Measurements from ENCODE around the gene ABCC4.

The ABCC4 gene

DNA sequence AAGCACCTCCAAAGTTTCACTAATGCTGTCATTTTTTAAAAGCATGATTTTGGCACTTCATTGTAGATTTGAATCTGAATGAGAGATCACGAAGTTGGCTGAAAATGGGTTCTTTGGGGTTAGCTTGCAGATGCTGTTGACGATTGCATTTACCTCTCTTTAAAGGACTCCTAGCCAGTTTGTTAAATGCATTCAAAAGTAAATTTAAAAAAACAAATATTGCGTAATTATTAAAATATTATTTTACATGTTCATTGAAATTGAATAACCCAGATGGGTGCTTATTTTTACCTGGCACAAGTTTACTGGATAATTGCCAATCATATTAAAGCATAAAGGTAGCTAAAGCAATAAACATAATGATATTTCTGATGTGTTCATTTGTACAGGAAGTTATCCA lies 172.2 kb downstream of the ABCC4 start:
- Mint-ChIP-seq H3K27ac (no peak overlapping the region), H3K9me3 (ENCODE audit: low read depth) (no peaks in the 10 kb centered on the region), H3K27me3 (no peaks in the 10 kb centered on the region), H3K4me3 (no peak overlapping the region), H3K4me1 (ENCODE audit: low read depth) (no peaks in the 10 kb centered on the region), H3K36me3 (peaks cover 9% of the 10 kb centered on the region)

DNA sequence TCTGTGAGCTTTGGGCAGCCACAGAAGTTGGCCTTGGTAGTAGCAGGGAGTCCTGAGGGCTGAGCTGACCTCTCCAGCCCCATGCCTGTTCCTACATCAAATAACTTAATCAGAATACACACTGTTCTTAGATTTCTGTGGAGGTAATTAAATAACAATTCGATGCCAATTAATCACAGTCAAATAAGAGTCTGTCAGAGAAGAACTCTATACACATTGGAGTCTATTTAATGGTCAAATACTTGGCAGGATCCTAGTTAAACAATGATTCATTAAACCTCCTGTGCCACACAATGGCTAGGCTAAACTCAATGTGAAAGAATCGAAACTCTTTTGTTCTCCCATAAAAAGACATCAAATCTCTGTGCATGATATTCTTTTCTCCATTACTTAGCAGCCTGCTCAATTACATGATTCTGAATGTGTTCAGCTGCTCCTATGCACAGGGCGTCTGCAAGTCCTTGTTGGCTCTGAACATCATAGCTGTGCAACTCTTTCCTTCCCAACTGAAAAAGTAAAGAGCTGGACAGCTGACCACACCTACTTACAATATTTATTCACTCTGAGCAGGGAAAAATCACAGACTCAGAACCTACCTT lies 173.1 kb downstream of the ABCC4 start:
- Mint-ChIP-seq H3K36me3 (peaks cover 13% of the 10 kb centered on the region), H3K27ac (no peak overlapping the region), H3K9me3 (ENCODE audit: low read depth) (no peaks in the 10 kb centered on the region), H3K27me3 (no peaks in the 10 kb centered on the region), H3K4me1 (ENCODE audit: low read depth) (peaks cover under 1% of the 10 kb centered on the region), H3K4me3 (no peak overlapping the region)

DNA sequence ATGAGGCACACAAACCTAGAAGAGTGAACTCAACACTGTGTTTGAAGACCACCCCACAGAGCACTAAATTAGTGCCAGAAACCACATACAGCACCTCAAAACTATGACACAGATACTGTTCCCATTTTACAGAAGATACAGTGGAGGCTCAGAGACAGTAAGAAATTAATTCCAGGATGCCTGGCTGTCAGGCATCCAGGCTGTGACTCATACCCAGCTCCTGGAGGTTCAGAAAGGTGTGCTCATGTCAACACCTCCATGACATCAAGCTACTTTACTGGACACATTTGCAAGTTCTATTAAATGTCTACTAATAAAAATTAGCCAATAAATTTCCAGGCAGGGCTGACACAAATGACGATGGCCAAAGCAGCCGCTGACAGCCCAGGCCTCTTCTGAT lies 176.3 kb downstream of the ABCC4 start:
- H3K4me1 Mint-ChIP-seq (ENCODE audit: low read depth), result peaks cover 18% of the 10 kb centered on the region
- peaks cover 28% of the 10 kb centered on the region for H3K36me3 Mint-ChIP-seq
- no peak overlapping the region for H3K27ac Mint-ChIP-seq

DNA sequence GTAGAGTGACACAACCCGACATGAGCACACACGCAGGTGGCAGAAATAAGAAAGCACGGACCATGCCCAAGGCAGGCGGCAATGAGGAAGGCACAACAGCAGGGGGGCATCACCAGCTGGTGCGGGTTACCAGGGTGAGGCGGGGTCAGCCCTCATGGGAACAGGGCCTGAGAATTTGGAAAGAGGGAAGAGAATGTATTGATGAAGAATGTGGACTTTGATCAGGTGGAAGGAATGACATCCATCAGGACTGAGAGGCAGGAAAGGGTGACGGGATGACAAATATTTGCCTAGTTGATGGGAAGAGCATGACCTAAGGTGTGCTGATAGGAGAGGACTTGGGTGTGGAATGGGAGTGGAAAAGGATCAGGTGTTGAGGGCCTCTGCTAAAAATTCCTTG lies 177.5 kb downstream of the ABCC4 start:
- H3K9me3 Mint-ChIP-seq (ENCODE audit: low read depth), result no peaks in the 10 kb centered on the region
- peaks cover 33% of the 10 kb centered on the region for H3K36me3 Mint-ChIP-seq
- H3K4me1 Mint-ChIP-seq (ENCODE audit: low read depth), result peaks cover 23% of the 10 kb centered on the region
- H3K27me3 Mint-ChIP-seq, result no peaks in the 10 kb centered on the region
- no peak overlapping the region for H3K4me3 Mint-ChIP-seq
- H3K27ac Mint-ChIP-seq, result no peak overlapping the region

More for the DNA sequence above, 176.3 kb downstream of the ABCC4 start:
- H3K27me3 Mint-ChIP-seq, result no peaks in the 10 kb centered on the region
- H3K4me3 Mint-ChIP-seq, result no peak overlapping the region
- H3K9me3 Mint-ChIP-seq (ENCODE audit: low read depth), result no peaks in the 10 kb centered on the region

DNA sequence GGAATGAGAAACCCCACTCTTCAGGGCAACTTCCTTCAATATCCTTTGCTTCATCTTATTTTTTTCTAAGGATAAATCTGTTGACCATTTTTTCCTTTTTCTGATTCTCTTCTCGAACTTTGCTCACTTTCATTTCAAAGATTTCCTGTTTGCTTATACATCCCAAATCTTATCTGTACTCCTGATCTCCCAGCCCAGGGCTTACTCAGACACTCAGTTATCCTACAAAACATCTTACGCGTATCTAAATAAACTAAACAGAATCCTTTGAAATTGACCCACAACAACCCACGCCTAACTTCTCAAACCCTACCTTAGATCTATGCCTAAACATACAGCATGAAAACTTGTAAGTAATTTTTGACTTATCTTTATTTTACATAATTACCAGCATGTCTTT lies 179.2 kb downstream of the ABCC4 start:
- peaks cover 23% of the 10 kb centered on the region for H3K4me1 Mint-ChIP-seq (ENCODE audit: low read depth)
- H3K27me3 Mint-ChIP-seq, result no peaks in the 10 kb centered on the region
- peaks cover 33% of the 10 kb centered on the region for H3K36me3 Mint-ChIP-seq
- H3K9me3 Mint-ChIP-seq (ENCODE audit: low read depth), result no peaks in the 10 kb centered on the region
- no peak overlapping the region for H3K4me3 Mint-ChIP-seq
- peak overlapping the region; percentile 68 for H3K27ac Mint-ChIP-seq

DNA sequence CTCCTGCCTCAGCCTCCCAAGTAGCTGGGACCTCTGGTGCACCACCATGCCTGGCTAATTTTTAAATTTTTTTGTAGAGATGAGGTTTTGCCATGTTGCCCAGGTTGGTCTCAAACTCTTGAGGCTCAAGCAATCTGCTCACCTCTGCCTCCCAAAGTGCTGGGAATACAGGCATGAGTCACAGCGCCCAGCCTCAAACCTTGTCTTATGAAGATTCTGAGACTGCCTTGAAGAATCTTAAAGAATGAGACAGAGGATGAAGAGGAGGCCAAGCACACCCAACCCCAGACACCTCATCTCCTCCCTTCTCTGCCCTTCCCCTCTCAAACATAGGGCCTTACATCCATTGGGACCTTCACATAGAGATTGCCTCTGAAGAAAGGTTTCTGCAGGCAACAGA lies 179.7 kb downstream of the ABCC4 start:
- Mint-ChIP-seq H3K36me3 (peaks cover 33% of the 10 kb centered on the region), H3K4me1 (ENCODE audit: low read depth) (peaks cover 23% of the 10 kb centered on the region), H3K9me3 (ENCODE audit: low read depth) (no peaks in the 10 kb centered on the region), H3K27me3 (no peaks in the 10 kb centered on the region), H3K4me3 (no peak overlapping the region), H3K27ac (no peak overlapping the region)

DNA sequence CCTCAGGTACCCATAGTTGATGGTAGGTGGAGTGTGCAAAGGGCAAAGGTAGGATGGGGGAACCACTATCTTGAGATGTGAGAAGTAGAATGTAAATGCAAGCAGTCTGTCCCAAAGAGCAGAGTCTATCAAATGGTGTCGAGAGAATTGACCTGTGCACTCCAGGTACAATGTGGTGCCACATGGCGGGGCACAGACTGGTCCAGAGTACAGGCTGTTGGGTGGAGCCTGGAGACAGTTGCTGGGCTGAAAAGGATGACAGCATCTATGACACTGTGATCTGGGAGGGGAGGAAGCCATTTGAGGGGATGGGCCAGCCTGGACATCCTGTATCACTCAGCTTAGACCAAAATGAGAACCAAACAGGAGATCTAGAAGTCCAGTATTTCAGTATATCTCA lies 180.6 kb downstream of the ABCC4 start:
- Mint-ChIP-seq H3K27me3 (no peaks in the 10 kb centered on the region), H3K9me3 (ENCODE audit: low read depth) (no peaks in the 10 kb centered on the region), H3K36me3 (peaks cover 34% of the 10 kb centered on the region), H3K27ac (no peak overlapping the region), H3K4me3 (no peak overlapping the region), H3K4me1 (ENCODE audit: low read depth) (peaks cover 23% of the 10 kb centered on the region)

DNA sequence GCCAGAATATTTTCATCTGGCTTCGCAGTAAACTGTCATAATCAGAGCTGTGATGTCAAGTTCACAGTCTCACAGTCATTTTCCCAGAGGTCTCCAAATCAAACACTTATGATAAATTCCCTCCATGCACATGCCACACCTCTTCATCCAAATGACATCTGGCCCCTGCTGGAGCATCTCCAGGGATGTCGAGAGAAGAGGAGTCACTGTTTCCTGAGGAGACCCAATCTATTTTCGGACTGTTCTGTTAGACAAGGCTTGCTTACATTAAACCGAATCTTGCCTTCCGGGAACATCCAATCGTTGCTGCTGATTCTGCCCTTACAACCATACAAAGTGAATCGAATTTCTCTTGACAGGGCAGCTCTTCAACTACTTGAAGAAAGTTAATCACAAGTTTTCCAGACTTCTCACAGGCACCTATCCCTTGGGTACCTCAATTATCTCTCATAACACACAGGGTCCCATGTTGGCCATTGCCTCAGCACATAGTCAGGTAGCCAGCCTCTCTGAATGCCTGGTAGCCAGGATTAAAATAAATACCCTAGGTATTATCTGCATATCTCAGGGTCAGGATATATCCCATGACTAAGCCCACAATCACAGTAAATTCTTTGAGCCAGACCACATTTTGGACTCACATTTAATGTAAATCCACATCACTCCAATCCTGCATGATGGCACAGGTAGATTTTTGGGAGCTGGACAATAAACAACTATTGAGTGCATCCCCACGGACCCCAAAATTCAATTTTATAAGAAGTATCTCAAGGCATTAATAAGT lies 182.5 kb downstream of the ABCC4 start:
- Mint-ChIP-seq H3K27me3 (no peaks in the 10 kb centered on the region), H3K27ac (no peak overlapping the region), H3K9me3 (ENCODE audit: low read depth) (no peaks in the 10 kb centered on the region), H3K4me1 (ENCODE audit: low read depth) (peaks cover 23% of the 10 kb centered on the region), H3K36me3 (peaks cover 38% of the 10 kb centered on the region), H3K4me3 (no peak overlapping the region)

DNA sequence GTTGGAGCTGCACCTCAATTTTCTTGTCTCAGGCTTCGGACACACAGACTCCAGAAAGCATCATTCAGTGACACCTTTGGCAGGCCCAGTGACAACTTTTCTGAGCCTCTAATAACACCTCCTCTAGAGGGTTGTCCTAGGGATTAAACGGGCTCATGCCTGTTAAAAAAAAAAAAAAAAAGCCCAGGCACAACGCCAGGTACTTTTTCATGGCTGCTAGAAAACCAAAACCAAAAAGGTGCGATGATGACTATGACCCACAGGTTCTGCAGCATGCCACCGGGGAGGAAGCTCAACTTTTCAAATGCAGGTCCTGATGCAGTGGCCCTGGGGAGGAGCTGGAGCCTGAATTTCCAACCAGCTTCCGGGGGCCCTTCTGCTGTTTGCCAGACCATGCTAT lies 184.2 kb downstream of the ABCC4 start:
- Mint-ChIP-seq H3K4me3 (no peak overlapping the region), H3K27ac (no peak overlapping the region), H3K36me3 (peaks cover 29% of the 10 kb centered on the region), H3K27me3 (no peaks in the 10 kb centered on the region), H3K4me1 (ENCODE audit: low read depth) (peaks cover 11% of the 10 kb centered on the region), H3K9me3 (ENCODE audit: low read depth) (no peaks in the 10 kb centered on the region)

DNA sequence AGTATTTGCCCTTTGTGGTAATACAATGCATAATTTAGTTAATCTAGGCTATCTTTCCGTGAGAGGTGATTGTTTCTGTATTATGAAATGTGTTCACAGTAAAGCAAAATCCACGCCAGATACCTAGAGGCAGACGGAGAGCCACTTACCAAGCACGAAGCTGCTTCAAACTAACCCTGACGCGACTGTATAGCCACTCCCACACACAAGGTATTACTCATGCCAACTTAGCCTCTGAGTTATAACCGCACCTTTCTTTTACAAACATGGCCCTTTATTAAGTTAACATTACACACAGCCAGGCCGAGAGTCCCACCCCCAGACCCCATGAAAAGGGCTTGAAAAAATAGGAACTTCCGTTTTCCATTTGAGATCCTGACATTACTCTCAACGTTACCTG lies 185.7 kb downstream of the ABCC4 start:
- Mint-ChIP-seq H3K4me1 (ENCODE audit: low read depth) (peaks cover 5% of the 10 kb centered on the region), H3K27me3 (no peaks in the 10 kb centered on the region), H3K27ac (no peak overlapping the region), H3K9me3 (ENCODE audit: low read depth) (no peaks in the 10 kb centered on the region), H3K36me3 (peaks cover 19% of the 10 kb centered on the region), H3K4me3 (no peak overlapping the region)

DNA sequence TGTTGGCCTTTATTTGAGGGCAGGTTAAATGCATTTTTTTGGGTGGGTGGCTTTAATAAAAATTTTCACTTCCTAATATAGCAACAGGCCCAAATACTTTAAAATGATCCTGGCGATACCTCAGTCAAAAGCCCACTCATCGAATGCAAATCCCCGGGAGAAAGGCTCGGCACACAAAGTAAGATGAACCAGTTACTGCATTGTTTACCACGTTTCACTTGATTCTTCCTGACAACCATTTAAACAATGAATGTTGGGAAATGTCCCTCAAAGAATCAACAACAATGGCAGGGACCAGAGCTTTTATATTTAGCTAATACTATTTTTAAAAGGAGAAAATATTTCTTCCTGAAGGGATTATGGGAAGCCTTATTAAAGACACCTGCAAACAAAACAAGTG lies 187.7 kb downstream of the ABCC4 start:
- Mint-ChIP-seq H3K36me3 (peaks cover 22% of the 10 kb centered on the region), H3K27me3 (no peaks in the 10 kb centered on the region), H3K4me3 (no peak overlapping the region), H3K9me3 (ENCODE audit: low read depth) (peaks cover 4% of the 10 kb centered on the region), H3K27ac (no peak overlapping the region), H3K4me1 (ENCODE audit: low read depth) (no peaks in the 10 kb centered on the region)

DNA sequence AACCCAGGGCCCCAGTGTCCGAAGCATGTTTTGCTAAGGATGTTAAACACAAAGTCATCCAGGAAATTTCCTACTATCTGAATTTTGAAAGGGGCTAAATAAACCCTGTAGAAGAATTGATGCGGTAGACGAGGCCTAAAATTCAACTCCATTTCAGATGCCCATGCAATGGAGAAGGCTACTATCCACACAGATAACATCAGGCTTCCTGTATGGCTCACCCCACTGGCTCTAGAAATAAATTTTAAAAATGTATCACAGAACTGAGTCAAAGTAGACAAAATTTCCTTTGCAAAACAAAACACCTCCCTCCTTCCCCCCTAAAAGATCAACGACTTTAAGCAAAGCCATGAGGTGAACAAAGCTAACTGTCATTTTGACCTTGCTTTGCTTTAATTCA lies 188.4 kb downstream of the ABCC4 start:
- Mint-ChIP-seq H3K4me3 (no peak overlapping the region), H3K36me3 (peaks cover 24% of the 10 kb centered on the region), H3K4me1 (ENCODE audit: low read depth) (no peaks in the 10 kb centered on the region), H3K27me3 (no peaks in the 10 kb centered on the region), H3K27ac (no peak overlapping the region), H3K9me3 (ENCODE audit: low read depth) (peaks cover 4% of the 10 kb centered on the region)

DNA sequence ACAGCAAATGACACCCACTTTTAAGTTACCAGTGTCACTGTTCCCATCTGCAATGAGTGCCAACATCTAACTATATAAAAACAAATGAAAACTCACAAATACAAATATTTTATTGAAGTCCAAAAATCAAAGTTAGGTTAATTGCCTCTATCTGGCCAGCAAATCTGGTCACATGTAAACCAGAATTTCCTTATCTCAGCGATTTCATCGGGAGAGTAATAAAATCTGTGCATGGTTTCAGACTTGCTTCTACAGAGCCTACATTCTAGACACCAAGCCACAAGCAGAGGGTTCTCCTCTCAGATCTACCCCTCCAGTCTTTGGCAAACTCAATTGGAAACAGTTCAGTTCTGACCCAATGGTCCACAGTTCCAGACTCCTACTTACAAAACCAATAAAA lies 189.6 kb downstream of the ABCC4 start:
- Mint-ChIP-seq H3K9me3 (ENCODE audit: low read depth) (peaks cover 4% of the 10 kb centered on the region), H3K27me3 (no peaks in the 10 kb centered on the region), H3K27ac (no peak overlapping the region), H3K4me3 (no peak overlapping the region), H3K36me3 (peaks cover 25% of the 10 kb centered on the region), H3K4me1 (ENCODE audit: low read depth) (no peaks in the 10 kb centered on the region)

DNA sequence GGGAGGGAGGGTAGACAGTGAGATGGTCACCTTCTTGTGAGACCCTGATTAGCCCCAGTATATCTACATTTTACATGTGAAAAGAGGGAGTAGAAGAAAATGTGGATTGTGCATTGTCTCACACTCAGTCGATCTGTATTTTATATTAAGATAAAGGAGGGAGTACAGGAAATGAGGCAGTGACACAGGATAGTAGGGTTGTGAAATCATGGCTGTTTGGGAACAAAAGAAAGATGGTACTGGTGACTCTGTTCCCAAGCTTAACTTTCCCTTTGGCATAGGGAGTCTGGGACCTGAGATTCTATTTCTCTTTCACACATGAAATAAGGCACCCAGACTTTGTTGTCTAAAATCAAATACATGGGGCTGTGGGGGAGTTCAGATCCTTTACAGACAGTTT lies 194.7 kb downstream of the ABCC4 start:
- peaks cover 27% of the 10 kb centered on the region for H3K36me3 Mint-ChIP-seq
- H3K27ac Mint-ChIP-seq, result no peak overlapping the region
- H3K4me3 Mint-ChIP-seq, result no peak overlapping the region
- H3K9me3 Mint-ChIP-seq (ENCODE audit: low read depth), result peaks cover 4% of the 10 kb centered on the region
- no peaks in the 10 kb centered on the region for H3K27me3 Mint-ChIP-seq
- H3K4me1 Mint-ChIP-seq (ENCODE audit: low read depth), result no peaks in the 10 kb centered on the region

DNA sequence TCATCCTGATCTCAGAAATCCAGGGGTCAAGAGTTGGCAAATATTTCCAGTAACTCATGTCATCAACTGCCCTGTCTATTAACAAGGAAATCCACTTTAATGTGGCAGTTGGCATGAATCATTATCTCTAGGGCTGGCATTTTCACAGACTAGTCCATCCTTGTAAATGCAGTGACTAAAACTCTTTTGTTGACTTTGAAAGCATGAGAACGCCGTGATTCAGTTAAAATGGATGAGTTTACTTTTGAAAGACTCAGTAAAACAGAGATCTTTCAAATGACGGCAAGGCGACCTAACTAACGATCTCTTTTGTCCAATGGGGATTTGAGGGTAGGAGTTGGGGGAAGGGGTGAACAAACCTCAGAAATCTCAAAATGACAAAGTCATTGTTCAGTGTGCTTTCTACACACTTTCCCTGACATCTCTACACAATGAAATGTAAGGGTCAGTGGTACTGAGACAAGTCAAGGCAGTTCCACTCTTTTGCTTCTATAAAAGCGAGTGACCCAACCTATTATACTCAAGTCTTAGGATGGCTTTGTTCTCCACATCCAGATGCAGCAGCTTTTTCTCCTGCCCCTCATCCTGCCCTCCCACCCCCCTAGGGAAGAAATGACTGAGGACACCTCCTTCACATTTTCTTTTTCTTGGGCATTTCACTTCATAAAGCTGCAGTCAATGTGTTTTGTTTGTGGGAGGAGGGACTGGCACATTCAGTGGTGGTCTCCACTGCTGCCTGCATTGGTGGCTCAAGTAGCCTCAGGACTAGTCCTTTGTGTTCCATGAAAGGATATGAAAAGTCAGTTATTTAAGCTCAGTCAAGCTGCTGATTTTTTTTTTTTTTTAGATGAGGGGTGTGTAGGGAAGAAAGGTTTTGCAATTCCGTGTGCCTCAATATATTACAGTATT lies 200.5 kb downstream of the ABCC4 start:
- H3K9me3 Mint-ChIP-seq (ENCODE audit: low read depth), result peaks cover 21% of the 10 kb centered on the region
- H3K27me3 Mint-ChIP-seq, result no peaks in the 10 kb centered on the region
- H3K36me3 Mint-ChIP-seq, result peaks cover 45% of the 10 kb centered on the region
- no peaks in the 10 kb centered on the region for H3K4me1 Mint-ChIP-seq (ENCODE audit: low read depth)
- no peak overlapping the region for H3K4me3 Mint-ChIP-seq
- no peak overlapping the region for H3K27ac Mint-ChIP-seq

All from activated naive CD8-positive, alpha-beta T cell (primary cell).